K562 (cell line): Measurements from ENCODE around the gene IL20. TPM values are rescaled to one million over a fixed set of nuclear protein-coding genes. Genes with fewer than 3 reads are reported as not detected.

ENCODE experiments used
- BRCA1 ChIP-seq, 2 experiments: fragments of 450-650 bp in 1 of 2; sonication (generic) in 1 of 2; formaldehyde crosslinking in 1 of 2; IDR thresholded peaks; 2 replicates each; pipeline versions ENCODE4 v1.5.0 to v1.6.1; 2017 to 2020; ENCODE audit warnings: mild to moderate bottlenecking in 1 of 2, missing genetic modification reagents in 1 of 2
- EGR1 ChIP-seq: fragments of 450-650 bp; conservative IDR thresholded peaks from 2 replicates; pipeline ENCODE4 v1.6.1; 2017; ENCODE audit warnings: mild to moderate bottlenecking
- KDM5B ChIP-seq: fragments of 200-600 bp; sonication (generic); IDR thresholded peaks from 2 replicates; pipeline ENCODE4 v1.6.1; 2012; ENCODE audit warnings: low read depth, mild to moderate bottlenecking, moderate library complexity, low read length, control low read depth, inconsistent platforms; ENCODE audit not compliant: insufficient replicate concordance
- NR4A1 ChIP-seq, 2 experiments: fragments of 250-450 bp in 1 of 2; fragments of 450-650 bp in 1 of 2; sonication (Bioruptor Pico) in 1 of 2; IDR thresholded peaks; 2 replicates each; pipeline versions ENCODE4 v1.4.0 to v1.6.1; 2016 to 2020; ENCODE audit warnings: mild to moderate bottlenecking in 2 of 2, missing compliant biosample characterization in 1 of 2, missing genetic modification characterization in 1 of 2, moderate library complexity in 1 of 2
- POLR2A ChIP-seq: fragments of 450-650 bp; conservative IDR thresholded peaks from 2 replicates; pipeline ENCODE4 v1.6.1; 2016
- RHOXF2B ChIP-seq: fragments of 250-450 bp; sonication (Bioruptor Pico); conservative IDR thresholded peaks from 2 replicates; pipeline ENCODE4 v1.5.1; 2021
- SMAD3 ChIP-seq: fragments of 450-650 bp; formaldehyde crosslinking; conservative IDR thresholded peaks from 2 replicates; pipeline ENCODE4 v1.4.0; 2020; ENCODE audit warnings: mild to moderate bottlenecking
- polyA plus RNA-seq, 8 experiments: library from polyadenylated mRNA; depleted of rRNA in 4 of 8; stranded (reverse) in 5 of 8; unstranded in 3 of 8; fragments of >200 nt; fragmentation: Nextera tagmentation in 2 of 8; fragmentation: Illumina TruSeq in 1 of 8; extraction: Ambion mirVana in 2 of 8; extraction: Trizol in 1 of 8; gene quantifications; 2 replicates each; pipeline versions ENCODE4 v1.2.1 to v1.2.3, GENCODE V29; 2011 to 2014; ENCODE audit warnings: inconsistent platforms in 1 of 8, missing spikeins in 1 of 8
- total RNA-seq, 7 experiments: library from RNA; depleted of rRNA in 6 of 7; stranded (reverse); fragments of >200 nt in 6 of 7; fragmentation: Illumina TruSeq in 2 of 7; extraction: Trizol in 2 of 7; gene quantifications; 2 replicates each; pipeline versions ENCODE4 v1.2.1 to v1.2.3, GENCODE V29; 2011 to 2021; ENCODE audit warnings: low replicate concordance in 1 of 7
- TF ChIP-seq, protein P1 (sequence below), 2 experiments: fragments of 450-650 bp in 1 of 2; sonication (generic) in 1 of 2; formaldehyde crosslinking in 1 of 2; IDR thresholded peaks; 2 replicates each; pipeline versions ENCODE4 v1.7.1 to v1.9.0; 2016 to 2022; ENCODE audit warnings: inconsistent platforms in 1 of 2, mild to moderate bottlenecking in 1 of 2, missing genetic modification reagents in 1 of 2
- TF ChIP-seq, protein P2 (sequence below): sonication (generic); formaldehyde crosslinking; IDR thresholded peaks from 2 replicates; pipeline ENCODE4 v1.8.1; 2023; ENCODE audit warnings: mild to moderate bottlenecking, missing genetic modification reagents
- TF ChIP-seq, protein P3 (sequence below): sonication (generic); formaldehyde crosslinking; IDR thresholded peaks from 2 replicates; pipeline ENCODE4 v1.8.0; 2022; ENCODE audit warnings: mild to moderate bottlenecking, missing genetic modification reagents

IL20 gene
- total and polyA plus RNA-seq, 9 of the 15 experiments (the other 6 are each of a cell fraction or from before 2014, with no cell fraction given), result not detected

DNA sequence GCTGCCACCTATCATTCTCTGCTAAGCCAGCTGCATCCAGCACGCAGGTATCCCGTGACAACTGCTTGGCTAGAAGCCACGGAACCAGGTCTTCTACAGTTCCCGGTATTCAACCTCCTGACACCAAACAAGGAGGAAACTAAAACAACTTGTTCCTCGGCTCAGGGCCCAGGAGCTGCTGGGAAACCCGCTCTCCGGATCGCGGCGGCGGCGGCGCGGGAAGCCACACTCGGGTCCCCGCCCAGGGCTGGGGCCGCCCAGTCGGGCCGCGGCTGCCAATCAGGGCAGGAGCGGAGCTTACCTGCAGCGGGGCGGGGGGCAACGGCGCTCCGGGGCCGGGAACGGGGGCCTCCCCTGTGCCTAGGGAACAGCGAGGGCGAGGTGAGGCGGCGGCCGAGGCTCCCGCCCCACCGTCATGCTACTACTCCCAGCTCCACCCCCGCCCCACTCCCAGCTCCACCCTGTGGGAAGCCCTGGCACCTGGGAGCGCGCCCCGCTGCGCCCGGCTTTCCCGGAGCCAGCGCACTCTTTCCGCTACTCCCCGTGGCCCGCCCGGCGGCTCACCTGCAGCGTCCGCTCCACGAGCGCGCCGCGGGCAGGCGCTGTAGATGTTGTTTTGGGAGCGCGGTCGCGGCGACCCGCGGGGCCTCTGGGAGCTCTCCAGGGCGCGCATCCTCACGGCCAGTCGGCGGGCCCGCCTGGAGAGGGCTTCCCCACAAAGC, 43.9 kb downstream of the IL20 start (continued):
- TF ChIP-seq, protein P1, sequence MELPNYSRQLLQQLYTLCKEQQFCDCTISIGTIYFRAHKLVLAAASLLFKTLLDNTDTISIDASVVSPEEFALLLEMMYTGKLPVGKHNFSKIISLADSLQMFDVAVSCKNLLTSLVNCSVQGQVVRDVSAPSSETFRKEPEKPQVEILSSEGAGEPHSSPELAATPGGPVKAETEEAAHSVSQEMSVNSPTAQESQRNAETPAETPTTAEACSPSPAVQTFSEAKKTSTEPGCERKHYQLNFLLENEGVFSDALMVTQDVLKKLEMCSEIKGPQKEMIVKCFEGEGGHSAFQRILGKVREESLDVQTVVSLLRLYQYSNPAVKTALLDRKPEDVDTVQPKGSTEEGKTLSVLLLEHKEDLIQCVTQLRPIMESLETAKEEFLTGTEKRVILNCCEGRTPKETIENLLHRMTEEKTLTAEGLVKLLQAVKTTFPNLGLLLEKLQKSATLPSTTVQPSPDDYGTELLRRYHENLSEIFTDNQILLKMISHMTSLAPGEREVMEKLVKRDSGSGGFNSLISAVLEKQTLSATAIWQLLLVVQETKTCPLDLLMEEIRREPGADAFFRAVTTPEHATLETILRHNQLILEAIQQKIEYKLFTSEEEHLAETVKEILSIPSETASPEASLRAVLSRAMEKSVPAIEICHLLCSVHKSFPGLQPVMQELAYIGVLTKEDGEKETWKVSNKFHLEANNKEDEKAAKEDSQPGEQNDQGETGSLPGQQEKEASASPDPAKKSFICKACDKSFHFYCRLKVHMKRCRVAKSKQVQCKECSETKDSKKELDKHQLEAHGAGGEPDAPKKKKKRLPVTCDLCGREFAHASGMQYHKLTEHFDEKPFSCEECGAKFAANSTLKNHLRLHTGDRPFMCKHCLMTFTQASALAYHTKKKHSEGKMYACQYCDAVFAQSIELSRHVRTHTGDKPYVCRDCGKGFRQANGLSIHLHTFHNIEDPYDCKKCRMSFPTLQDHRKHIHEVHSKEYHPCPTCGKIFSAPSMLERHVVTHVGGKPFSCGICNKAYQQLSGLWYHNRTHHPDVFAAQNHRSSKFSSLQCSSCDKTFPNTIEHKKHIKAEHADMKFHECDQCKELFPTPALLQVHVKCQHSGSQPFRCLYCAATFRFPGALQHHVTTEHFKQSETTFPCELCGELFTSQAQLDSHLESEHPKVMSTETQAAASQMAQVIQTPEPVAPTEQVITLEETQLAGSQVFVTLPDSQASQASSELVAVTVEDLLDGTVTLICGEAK (IDR thresholded peaks at IDR 0.05), result no peak
- TF ChIP-seq, protein P1 (CRISPR knock-in tag; IDR thresholded peaks at IDR 0.05), result no peak
- TF ChIP-seq, protein P2, sequence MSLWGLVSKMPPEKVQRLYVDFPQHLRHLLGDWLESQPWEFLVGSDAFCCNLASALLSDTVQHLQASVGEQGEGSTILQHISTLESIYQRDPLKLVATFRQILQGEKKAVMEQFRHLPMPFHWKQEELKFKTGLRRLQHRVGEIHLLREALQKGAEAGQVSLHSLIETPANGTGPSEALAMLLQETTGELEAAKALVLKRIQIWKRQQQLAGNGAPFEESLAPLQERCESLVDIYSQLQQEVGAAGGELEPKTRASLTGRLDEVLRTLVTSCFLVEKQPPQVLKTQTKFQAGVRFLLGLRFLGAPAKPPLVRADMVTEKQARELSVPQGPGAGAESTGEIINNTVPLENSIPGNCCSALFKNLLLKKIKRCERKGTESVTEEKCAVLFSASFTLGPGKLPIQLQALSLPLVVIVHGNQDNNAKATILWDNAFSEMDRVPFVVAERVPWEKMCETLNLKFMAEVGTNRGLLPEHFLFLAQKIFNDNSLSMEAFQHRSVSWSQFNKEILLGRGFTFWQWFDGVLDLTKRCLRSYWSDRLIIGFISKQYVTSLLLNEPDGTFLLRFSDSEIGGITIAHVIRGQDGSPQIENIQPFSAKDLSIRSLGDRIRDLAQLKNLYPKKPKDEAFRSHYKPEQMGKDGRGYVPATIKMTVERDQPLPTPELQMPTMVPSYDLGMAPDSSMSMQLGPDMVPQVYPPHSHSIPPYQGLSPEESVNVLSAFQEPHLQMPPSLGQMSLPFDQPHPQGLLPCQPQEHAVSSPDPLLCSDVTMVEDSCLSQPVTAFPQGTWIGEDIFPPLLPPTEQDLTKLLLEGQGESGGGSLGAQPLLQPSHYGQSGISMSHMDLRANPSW (CRISPR knock-in tag), result no peak
- TF ChIP-seq BRCA1 (IDR thresholded peaks at IDR 0.05), result no peak
- TF ChIP-seq BRCA1 (CRISPR knock-in tag; IDR thresholded peaks at IDR 0.05), result 0 out of 2 replicates have a peak, but pooled peaks have one; percentile 41
- TF ChIP-seq EGR1, result peak; percentile 36; the same call in 1 of the 2 replicates
- TF ChIP-seq, protein P3, sequence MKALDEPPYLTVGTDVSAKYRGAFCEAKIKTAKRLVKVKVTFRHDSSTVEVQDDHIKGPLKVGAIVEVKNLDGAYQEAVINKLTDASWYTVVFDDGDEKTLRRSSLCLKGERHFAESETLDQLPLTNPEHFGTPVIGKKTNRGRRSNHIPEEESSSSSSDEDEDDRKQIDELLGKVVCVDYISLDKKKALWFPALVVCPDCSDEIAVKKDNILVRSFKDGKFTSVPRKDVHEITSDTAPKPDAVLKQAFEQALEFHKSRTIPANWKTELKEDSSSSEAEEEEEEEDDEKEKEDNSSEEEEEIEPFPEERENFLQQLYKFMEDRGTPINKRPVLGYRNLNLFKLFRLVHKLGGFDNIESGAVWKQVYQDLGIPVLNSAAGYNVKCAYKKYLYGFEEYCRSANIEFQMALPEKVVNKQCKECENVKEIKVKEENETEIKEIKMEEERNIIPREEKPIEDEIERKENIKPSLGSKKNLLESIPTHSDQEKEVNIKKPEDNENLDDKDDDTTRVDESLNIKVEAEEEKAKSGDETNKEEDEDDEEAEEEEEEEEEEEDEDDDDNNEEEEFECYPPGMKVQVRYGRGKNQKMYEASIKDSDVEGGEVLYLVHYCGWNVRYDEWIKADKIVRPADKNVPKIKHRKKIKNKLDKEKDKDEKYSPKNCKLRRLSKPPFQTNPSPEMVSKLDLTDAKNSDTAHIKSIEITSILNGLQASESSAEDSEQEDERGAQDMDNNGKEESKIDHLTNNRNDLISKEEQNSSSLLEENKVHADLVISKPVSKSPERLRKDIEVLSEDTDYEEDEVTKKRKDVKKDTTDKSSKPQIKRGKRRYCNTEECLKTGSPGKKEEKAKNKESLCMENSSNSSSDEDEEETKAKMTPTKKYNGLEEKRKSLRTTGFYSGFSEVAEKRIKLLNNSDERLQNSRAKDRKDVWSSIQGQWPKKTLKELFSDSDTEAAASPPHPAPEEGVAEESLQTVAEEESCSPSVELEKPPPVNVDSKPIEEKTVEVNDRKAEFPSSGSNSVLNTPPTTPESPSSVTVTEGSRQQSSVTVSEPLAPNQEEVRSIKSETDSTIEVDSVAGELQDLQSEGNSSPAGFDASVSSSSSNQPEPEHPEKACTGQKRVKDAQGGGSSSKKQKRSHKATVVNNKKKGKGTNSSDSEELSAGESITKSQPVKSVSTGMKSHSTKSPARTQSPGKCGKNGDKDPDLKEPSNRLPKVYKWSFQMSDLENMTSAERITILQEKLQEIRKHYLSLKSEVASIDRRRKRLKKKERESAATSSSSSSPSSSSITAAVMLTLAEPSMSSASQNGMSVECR (CRISPR knock-in tag), result no peak
- no peak for TF ChIP-seq RHOXF2B
- no peak for TF ChIP-seq SMAD3
- peak; percentile 35 for TF ChIP-seq KDM5B
- TF ChIP-seq NR4A1 (CRISPR knock-in tag; IDR thresholded peaks at IDR 0.05), result no peak
- no peak for TF ChIP-seq NR4A1 (tag; IDR thresholded peaks at IDR 0.05)
- TF ChIP-seq POLR2A, result no peak
